HL-60/S4 treated with phorbol 12-myristate 13-acetate at 8.2 ng/mL for 4 days and 3 days (cell line): ENCODE data around the gene KCNAB1.
"Not testable (repeated sequence)": the region's sequence is repeated elsewhere in the genome, so short reads cannot be mapped to it uniquely, and the experiment has no call there.

Experiments
- in situ Hi-C: fragments of 300-500 bp; cut with MboI; formaldehyde crosslinking; loops from 2 replicates; pipeline ENCODE4 v1.15.0; 2022; ENCODE audit warnings: low sequenced_read_pairs

KCNAB1 gene

DNA sequence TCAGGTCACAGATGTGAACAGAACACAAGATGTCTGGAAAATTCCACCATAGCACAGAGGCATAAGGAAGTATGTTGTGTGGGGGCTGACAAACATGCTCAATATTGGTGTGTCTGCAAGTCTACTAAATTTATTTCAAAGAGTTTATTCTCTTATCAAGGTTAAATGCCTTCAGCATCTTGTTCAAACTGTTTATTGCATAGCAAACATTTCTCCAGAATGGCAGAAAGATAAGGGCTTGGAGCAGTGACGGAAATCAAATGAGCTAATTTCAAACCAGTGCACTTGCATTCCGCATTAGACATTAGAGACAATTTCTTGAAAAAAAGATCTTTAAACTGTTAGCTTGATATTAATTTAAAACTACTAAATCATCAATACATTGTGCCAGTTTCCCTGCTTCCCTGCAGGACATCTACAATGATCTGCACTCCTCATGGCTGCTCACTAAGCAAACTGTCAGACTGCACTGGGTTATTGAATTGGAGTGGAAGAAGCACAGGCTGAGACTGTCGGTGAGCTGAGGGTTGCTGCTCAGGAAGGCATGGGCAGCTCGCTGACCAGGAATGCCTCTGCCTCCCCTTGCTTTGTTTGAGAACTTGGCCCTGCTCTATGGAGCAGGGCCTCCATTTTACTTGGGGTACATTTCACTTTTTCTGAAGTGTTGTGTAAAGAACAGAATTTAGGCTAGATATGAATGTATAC is 89.4 kb downstream of the KCNAB1 start:
- in situ Hi-C loops = no loop called here

DNA sequence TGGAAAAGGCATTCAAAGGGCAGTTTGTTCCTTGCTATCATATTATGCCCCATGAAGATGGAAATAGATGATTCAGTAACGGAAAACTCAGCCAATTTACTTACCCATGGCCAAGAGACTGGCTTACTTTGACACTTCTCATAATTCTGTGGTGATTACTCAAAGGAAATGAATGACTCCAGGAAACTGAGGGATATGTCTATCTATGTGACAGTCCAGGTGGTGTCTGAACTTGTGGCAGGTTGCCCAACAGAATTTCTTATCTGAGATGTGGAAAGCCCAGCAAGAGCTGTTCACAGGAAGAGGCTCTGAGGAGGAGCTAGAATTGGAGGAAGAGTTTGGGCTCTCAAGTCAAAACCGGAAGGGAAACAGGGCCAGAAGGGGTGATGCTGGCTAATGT is 91.2 kb downstream of the KCNAB1 start:
- in situ Hi-C loops = no loop called here

DNA sequence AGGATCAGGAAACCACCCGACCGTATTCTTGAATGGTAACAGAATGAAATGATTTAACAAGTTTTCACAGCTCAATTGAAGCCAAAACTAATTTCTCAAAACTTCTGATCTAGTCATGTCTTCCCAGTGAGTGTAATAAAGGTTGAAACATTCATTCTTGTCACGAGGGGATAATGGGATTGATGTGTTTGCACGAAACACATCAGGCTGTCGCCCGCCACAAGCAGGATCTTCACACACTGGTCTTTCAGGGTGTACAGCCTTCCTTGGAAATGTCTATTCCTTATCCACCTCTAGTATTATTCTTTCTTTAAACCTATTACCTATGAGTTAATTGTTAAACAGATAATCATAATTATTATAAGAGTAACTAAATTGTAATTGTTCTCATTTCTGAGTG is 94.3 kb downstream of the KCNAB1 start:
- in situ Hi-C loops = no loop called here

DNA sequence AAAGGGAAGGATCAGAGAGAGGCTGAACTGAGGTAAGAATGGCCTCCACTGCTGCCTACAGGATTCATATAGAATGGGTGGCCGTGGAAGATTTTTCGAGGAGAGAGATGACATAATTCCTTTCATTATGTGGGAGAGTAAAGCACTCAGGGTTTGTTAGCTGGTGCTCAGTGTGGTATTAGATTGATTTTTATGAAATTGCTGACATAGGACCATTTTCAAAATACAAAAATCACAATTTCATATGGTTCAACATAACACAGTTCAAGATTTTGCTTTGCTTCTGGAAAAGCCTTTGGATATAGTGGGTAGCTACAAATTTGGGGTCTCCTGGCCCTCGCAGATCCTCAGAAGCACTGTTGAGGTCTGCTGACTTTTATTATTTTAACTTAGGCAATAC is 95.4 kb downstream of the KCNAB1 start:
- in situ Hi-C loops = no loop called here

DNA sequence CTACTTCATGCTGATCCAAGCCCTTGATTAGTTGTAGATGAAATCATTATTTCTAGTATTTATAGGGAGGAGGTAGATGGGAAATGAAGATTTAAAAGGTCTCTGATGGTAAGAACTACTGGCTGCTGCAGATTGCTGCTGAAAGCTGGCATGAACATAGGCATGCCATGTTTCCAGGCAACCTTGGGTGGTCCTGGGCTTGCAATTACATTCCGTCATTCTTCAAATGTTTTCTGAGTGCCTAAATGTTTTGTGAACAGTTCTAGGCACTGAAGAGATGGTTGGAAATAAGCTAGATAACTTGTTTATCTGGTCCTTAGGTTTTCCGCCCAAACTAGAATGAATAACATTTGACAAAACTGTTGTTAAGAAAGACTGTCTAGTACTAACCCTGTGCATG is 95.8 kb downstream of the KCNAB1 start:
- in situ Hi-C loops = no loop called here

DNA sequence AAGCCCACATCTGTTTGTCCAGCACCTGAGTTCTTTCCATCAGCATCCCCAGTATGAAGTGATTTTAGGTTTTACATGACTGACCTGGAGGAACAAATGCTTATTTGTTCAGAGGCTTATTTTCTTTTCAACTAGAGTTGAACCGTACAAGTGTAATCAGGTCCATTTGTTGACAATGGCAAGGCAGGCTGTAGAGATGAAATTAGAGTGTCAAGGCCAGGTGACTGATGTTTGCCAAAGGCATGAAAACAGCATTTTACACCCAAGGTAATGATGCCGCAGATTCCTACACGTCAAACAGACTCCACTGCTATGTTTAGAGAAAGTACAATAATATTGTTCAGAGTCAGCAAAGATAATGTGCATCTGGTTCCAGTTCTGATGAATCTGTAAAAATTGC is 96.5 kb downstream of the KCNAB1 start:
- in situ Hi-C loops = no loop called here

DNA sequence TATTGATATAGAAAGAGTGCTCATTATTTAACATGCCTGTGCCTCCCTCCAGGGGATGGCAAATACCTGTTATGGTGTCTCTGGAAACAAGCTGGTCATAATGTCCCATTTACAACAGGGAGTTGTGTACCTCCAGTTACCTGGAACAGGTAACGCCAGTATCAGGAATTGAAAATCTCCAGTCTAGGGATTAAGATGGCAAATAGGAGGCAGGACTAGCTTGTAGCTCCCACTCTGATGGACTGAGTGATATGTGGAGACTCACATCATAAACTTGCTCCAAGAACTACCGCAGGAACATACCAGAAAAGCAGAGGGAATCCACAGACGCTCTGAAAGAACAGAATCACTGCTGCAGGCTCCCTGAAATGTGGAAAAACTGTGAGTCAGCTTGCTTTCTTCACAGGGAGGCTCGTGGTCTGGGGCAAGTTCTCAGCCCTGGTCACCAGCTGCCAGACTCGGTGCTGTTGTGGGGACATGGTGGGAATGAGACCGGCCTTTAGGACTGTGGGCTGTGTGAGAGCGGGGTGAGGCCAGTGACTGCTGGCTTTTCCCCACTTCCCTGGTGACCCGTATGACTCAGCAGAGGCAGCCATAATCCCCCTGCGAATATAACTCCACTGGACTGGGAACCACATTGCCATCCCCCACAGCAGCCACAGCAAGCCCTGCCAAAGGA is 97.4 kb downstream of the KCNAB1 start:
- in situ Hi-C loops = no loop called here

DNA sequence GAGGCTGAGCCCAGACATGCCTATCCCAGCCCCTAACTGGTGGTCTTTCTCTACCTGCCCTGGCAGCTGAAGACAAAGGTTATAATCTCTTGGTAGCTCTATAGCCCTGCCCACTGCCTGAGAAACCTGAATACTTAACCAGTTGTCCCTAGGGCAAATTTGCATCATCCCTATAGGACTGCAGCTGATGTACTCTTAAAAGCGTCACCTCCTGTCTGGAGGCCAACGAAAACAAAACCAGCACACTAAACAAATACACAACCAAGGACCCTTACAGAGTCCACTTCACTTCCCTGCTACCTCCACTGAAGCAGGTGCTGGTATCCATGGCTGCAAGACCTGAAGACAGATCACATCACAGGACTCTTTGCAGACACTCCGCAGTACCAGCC is 98.0 kb downstream of the KCNAB1 start:
- in situ Hi-C loops = no loop called here

DNA sequence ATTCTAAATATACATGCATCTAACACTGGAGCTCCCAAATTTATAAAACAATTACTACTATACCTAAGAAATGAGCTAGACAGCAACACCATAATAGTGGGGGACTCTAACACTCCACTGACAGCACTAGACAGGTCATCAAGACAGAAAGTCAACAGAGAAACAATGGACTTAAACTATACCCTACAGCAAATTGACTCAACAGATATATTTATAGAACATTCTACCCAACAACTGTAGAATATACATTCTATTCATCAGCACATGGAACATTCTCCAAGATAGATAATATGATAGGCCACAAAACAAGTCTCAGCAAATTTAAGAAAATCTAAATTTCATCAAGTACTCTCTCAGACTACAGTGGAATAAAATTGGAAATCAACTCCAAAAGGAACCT is 102.0 kb downstream of the KCNAB1 start:
- in situ Hi-C loops = not testable (repeated sequence)

DNA sequence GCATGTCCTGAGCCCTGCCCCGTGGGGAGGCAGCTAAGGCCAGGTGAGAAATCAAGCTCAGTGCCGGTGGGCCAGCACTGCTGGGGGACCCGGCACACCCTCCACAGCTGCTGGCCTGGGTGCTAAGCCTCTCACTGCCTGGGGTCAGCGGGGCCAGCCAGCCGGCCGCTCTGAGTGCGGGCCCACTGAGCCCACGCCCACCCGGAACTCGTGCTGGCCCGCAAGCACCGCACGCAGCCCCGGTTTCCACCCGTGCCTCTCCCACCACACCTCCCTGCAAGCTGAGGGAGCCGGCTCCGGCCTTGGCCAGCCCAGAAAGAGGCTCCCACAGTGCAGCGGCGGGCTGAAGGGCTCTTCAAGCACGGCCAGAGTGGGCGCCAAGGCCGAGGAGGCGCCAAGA is 103.7 kb downstream of the KCNAB1 start:
- in situ Hi-C loops = not testable (repeated sequence)

DNA sequence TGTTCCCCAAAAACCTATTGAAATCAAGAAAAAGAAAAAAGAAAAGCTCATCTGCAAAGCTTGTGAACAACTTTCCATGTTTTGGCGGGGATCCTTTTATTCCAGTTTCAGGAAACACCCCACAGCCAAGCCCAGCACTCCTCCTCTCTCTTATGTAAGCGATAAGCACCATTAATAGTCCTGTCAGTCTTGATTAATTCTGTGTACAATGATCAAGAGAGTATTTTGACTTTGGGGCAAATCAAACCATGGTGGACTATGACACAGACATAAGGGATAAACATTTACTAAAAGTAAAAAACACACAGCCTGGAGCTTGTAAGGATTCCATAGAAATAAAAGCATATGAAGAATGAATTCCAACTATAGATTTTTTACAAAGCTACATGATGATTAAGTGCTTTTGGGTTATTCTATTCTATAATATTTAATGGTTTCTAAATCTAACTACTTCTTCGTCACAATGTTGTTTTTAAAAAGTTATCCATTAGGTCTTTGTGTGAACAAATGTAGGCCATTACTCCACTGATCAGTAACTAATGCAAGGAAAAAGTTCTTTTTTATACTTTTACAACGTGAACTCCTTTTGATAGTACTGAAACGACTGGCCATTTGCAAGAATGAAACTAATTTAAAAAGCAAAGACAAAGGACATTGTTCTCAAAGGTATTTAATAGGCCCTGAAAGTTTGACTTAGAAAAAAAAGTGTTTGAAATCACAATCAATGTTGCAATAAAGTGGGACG is 106.5 kb downstream of the KCNAB1 start:
- in situ Hi-C loops = no loop called here

DNA sequence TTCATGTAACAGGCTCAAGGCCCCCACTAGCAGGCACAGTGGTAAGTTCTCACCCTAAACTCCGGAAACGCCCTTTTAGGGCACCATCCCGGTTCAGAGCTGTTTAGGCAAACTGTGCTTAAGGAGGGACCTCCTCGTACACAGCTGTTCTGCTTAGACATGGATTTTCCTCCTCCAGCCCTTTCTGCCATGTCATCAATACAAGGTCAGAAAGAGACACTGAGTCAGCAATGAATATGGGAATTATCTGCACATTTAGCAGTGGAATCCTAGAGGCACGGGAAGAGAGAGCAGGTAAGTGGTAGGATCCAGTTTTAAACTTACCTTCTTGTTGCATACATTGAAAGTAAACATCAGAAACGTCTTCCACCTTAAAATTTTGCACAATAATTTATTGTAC is 107.3 kb downstream of the KCNAB1 start:
- in situ Hi-C loops = no loop called here

DNA sequence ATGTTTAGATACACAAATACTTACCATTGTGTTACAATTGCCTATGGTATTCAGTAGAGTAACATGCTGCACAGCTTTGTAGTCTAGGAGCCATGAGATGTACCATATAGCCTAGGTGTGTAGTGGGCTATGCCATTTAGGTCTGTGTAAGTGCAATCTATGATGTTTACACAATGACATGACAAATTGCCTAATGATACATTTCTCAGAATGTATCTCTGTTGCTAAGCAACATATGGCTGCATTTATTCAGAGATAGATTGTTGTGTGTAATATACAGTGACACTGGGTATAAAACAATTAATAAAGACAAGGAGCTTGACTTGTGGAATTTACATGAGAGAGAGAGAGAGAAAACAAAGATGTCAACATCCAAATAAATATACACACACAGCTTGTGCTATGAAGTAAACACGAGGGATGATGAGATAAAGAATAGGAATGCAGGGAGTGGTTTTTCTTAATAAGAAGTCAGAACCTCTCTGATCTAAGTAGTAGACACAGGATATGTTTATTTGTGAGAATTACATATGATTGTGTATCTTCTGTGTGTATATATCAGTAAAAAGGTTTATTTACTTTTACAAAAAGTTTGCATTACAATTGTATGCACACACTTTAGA is 110.0 kb downstream of the KCNAB1 start:
- in situ Hi-C loops = no loop called here

DNA sequence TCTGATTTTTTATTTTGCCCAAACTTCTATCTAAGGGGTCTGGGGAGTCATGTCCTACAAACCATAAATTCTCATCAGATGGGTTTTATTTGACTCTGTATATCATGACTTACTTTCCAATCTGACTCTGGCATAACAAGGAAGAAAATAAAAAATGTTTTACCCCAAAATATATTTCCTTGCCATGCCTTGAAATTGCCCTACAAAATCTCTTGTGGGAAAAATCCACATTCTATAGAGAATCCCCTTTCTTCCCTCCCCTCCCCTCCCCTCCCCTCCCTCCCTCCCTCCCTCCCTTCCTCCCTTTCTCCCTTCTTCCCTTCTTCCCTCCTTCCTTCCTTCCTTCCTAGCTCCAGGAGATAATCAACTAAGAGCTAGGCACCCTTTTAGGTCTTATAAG is 110.8 kb downstream of the KCNAB1 start:
- in situ Hi-C loops = not testable (repeated sequence)

DNA sequence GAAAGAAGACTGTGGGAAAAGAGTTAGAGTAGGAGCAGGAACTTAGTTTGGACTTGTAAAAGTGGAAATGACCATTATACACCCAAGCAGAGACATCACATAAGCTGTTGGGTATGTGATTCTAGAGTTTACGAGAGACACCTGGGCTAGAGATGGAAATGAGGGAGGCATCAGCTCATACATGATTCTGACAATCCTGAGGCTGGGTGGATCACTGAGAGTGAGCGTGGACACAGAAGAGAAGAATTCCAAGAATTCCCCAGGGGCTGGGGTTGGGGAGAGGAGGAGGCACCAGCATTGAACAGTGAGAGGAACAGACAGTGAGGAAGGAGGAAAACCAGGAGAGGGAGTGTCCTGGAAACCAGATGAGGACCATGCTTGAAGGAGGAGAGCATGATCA is 113.5 kb downstream of the KCNAB1 start:
- in situ Hi-C loops = no loop called here

DNA sequence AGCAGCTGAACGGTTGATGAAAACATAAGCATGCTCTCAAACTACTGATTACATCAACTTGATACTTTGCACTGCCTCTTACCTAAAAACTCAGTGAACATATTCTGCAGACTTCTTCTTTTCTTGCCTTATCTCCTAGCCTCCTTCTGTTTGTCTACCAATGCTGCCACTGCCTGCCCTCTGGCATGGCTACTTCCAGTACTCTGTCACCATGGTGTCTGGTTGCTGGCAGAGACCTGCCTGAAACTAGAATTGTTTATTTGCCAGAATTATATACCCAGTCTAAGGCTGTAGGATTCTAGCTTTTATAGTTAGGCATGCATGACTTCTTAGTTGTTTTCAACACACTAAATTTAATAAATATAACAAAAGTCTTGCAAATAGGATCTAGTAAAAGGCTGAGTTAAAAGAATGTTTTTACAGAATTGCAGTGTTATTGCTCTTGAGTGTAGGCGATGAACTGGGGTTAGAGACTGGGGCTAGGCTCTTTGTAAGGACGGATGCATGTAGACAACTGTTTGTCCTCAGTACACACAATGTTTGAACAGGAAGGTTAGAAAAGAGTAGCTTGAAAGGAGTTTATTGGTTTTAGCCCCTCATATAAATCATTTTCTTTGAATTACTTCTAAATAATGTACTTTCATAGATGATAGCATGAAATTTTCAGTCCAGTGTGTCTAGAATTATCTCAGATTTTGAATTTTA is 116.3 kb downstream of the KCNAB1 start:
- in situ Hi-C loops = no loop called here

DNA sequence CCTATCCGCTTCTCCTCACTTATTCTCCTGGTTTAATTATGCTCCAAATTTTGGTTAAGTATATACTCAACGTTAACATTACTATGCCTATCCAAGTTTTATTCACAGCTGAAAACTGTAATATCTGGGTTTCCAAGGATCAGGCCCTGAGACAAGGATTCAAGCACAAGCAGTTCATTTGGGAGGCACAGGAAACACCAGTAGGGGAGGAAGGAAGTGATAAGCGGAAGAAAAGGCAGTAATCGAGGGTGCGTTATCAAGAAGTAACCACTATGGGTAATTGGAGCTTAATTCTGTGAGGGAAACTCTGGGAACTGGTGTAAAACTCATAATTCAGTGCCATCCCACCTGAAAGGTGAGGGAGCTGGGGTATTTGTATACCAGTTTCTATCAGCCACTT is 120.3 kb downstream of the KCNAB1 start:
- in situ Hi-C loops = no loop called here

DNA sequence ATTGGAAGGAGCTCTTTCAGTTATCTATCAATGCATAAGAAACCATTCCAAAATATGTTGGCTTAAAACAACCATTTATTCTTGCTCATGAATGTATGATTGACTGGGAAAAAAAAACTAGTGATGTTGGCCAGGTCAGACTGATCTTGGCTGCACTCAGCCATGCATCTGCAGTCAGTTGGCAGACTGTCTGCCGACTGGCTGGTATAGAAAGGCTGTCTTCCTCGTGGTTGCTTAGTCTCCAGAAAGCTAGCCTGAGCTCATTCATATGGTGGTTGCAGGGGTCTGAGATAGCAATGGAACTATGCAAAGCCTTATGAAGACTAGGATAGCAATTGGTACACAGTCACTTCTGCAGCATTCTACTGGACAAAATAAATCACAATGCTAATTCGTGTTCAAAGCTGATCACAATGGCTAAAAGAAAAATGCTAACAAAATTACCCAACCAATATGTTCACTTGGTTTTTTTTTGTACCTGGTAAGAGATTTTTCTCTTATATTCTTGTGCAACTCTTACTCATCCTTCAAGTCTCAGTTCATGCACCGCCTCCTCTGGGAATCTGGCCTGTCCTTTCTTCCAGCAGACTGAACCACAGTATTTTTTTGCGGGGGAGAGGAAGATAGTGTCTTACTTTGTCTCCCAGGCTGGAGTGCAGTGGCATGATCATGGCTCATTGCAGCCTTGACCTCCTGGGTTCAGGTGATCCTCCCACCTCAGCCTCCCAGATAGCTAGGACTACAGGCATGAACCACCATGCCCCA is 126.8 kb downstream of the KCNAB1 start:
- in situ Hi-C loops = no loop called here

DNA sequence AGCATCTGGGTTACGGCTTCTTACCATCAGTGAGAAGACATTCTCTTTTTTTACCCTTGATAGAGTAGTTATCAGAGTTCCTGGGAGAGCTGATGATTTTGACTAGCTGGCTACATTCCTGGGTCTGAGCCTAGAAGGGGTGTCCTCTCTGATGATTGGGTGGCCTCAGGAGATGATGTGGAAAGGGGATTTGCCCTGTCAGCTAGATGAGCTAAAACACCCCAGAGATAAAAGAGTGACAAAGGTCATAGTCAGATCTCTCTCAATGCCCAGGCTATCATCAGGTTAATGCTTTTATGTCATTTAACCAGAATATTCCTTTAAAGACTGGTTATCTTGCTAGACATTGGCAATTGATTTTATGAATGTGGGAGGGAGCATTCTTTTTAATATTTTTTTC is 130.2 kb downstream of the KCNAB1 start:
- in situ Hi-C loops = no loop called here

DNA sequence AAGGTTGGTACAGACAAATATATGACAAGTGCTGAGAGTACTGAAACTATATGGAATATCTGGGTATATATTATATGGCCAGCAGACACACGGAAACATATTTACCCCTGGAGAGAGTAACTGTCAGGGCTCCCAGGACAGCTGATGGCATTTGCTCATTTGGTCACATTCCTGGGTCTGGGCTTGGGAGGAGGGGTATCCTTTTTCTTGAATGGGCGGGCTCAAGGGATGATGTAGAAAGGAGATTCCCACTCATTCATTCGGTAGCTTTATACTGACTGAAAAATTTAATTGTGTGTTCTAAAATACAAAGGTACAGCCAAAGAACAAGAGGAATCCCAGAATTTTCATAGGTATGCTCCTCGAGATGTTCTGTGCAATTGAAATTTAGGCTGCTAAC is 131.0 kb downstream of the KCNAB1 start:
- in situ Hi-C loops = no loop called here
